Transverse colon (tissue), 4 donors: ENCODE results near the gene RSRC1. TPM values are rescaled to one million over a fixed set of nuclear protein-coding genes. Genes with fewer than 3 reads are reported as not detected.

ENCODE experiments used
- DNase-seq: peaks from one replicate; pipeline ENCODE4 v3.0.0-alpha.2; 2019
- H3K27ac ChIP-seq, 4 donors: fragments of 200-600 bp; sonication (generic); 2 replicates each; pipeline ENCODE4 v1.5.1; 2016 to 2018; ENCODE audit warnings: inconsistent platforms in 4 of 4
- H3K27me3 ChIP-seq: fragments of 200-600 bp; sonication (generic); 2 replicates; pipeline ENCODE4 v1.5.1; 2017; ENCODE audit warnings: inconsistent platforms
- H3K36me3 ChIP-seq, 4 donors: fragments of 200-600 bp; sonication (generic); 2 replicates each; pipeline ENCODE4 v1.5.1; 2017 to 2019; ENCODE audit warnings: inconsistent platforms in 4 of 4
- H3K4me1 ChIP-seq, 4 donors: fragments of 200-600 bp; sonication (generic); 2 replicates each; pipeline ENCODE4 v1.5.1; 2017 to 2020; ENCODE audit warnings: inconsistent platforms in 4 of 4
- H3K4me3 ChIP-seq, 4 donors: fragments of 200-600 bp; sonication (generic); 1 replicate in 1 of 4; 2 replicates in 3 of 4; pipeline versions ENCODE4 v1.5.1 to v1.6.1; 2017 to 2019; ENCODE audit warnings: inconsistent platforms in 4 of 4
- H3K9me3 ChIP-seq, 2 donors: fragments of 200-600 bp; sonication (generic); 2 replicates each; pipeline ENCODE4 v1.5.1; 2017 to 2019; ENCODE audit warnings: inconsistent platforms in 2 of 2
- EP300 ChIP-seq: sonication (generic); formaldehyde crosslinking; IDR thresholded peaks from one replicate; pipeline ENCODE4 v1.6.1; 2017; ENCODE audit warnings: antibody characterized with exemption, low read depth
- POLR2A ChIP-seq: fragments of 450-650 bp; IDR thresholded peaks from one replicate; pipeline ENCODE4 v1.6.1; 2016; ENCODE audit warnings: antibody characterized with exemption, mild to moderate bottlenecking, moderate library complexity
- POLR2AphosphoS5 ChIP-seq, 3 donors: sonication (generic); formaldehyde crosslinking; IDR thresholded peaks; one replicate each; pipeline ENCODE4 v1.6.1; 2016; ENCODE audit warnings: antibody characterized with exemption in 3 of 3
- WGBS, 2 donors: methylation state at CpG; one replicate each; pipeline ENCODE4 v1.1.5; 2018; ENCODE audit warnings: low coverage in 1 of 2; 5-methylcytosine and 5-hydroxymethylcytosine counted together
- in situ Hi-C, 4 donors: fragments of 200-750 bp; cut with MboI; loops; one replicate each; pipeline versions ENCODE4 v1.15.0 to v1.15.1; 2017; ENCODE audit warnings: low sequenced_read_pairs in 3 of 4, low pct_ligation_motif_present in 1 of 4, low pct_unique_long_range_greater_than_20kb in 1 of 4
- intact Hi-C: fragments of 100-400 bp; cut with DNase I; formaldehyde crosslinking; loops from one replicate; pipeline ENCODE4 v1.15.1; 2023; ENCODE audit warnings: low total_unique reads
- total RNA-seq, 4 donors: library from RNA; depleted of rRNA; stranded (reverse); fragments of >200 nt; gene quantifications; one replicate each; pipeline ENCODE4 v1.1.0, GENCODE V29; 2016
- TF ChIP-seq, protein P1 (sequence below), 5 experiments: fragments of 200-600 bp in 3 of 5; fragments of 450-650 bp in 2 of 5; sonication (generic) in 3 of 5; IDR thresholded peaks; 1 replicate in 2 of 5; 2 replicates in 3 of 5; pipeline ENCODE4 v1.5.1; 2016 to 2017; ENCODE audit warnings: antibody characterized with exemption in 5 of 5, inconsistent platforms in 3 of 5, mild to moderate bottlenecking in 2 of 5, moderate library complexity in 1 of 5

RSRC1 gene
- total RNA-seq, 4 donors from 2014 or later = 5.6 to 65.1 (median 37.1) TPM

GRCh38 chr3:158552124-158552523, 442.2 kb downstream of the RSRC1 start:
- Histone ChIP-seq H3K9me3 (no peaks in the 10 kb centered on the region), H3K36me3 (no peaks in the 10 kb centered on the region), H3K4me3 (no peak overlapping the region), H3K4me1 (no peaks in the 10 kb centered on the region), H3K27ac (no peak overlapping the region), H3K27me3 (no peaks in the 10 kb centered on the region)
- no peak for TF ChIP-seq POLR2AphosphoS5 (IDR thresholded peaks at IDR 0.05)
- TF ChIP-seq EP300 = no peak
- TF ChIP-seq POLR2A = no peak
- TF ChIP-seq, protein P1, sequence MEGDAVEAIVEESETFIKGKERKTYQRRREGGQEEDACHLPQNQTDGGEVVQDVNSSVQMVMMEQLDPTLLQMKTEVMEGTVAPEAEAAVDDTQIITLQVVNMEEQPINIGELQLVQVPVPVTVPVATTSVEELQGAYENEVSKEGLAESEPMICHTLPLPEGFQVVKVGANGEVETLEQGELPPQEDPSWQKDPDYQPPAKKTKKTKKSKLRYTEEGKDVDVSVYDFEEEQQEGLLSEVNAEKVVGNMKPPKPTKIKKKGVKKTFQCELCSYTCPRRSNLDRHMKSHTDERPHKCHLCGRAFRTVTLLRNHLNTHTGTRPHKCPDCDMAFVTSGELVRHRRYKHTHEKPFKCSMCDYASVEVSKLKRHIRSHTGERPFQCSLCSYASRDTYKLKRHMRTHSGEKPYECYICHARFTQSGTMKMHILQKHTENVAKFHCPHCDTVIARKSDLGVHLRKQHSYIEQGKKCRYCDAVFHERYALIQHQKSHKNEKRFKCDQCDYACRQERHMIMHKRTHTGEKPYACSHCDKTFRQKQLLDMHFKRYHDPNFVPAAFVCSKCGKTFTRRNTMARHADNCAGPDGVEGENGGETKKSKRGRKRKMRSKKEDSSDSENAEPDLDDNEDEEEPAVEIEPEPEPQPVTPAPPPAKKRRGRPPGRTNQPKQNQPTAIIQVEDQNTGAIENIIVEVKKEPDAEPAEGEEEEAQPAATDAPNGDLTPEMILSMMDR (IDR thresholded peaks at IDR 0.05) = no peak
- 79 to 93% methylated on average over 2 of the region's 2 CpGs for WGBS, 2 donors
- no peak for DNase-seq
- in situ Hi-C loops = no loop called here
- intact Hi-C loops = no loop called here

DNA sequence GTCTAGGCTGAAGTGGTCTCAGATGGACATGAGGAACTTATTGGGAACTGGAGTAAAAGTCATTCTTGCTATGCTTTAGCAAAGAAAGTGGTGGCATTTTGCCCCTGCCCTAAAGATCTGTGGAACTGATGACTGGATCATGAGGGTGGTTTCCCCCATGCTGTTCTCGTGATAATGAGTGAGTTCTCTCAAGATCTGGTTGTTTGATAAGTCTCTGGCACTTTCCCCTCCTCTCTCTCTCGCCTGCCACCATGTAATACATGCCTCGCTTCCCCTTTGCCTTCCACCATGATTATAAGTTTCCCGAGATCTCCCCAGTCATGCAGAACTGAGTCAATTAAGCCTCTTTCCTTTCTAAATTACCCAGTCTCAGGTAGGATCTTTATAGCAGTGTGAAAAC, 449.6 kb downstream of the RSRC1 start:
- 75 to 81% methylated on average over 4 of the region's 4 CpGs for WGBS, 2 donors
- DNase-seq = no peak
- no peak for TF ChIP-seq POLR2AphosphoS5 (IDR thresholded peaks at IDR 0.05)
- TF ChIP-seq, protein P1 (IDR thresholded peaks at IDR 0.05) = no peak
- TF ChIP-seq POLR2A = no peak
- no peak for TF ChIP-seq EP300
- in situ Hi-C loops (no loop called here), intact Hi-C loops (no loop called here)
- no peaks in the 10 kb centered on the region for H3K9me3 ChIP-seq
- no peak overlapping the region for H3K4me3 ChIP-seq
- H3K27me3 ChIP-seq = no peaks in the 10 kb centered on the region
- no peaks in the 10 kb centered on the region for H3K36me3 ChIP-seq
- no peak overlapping the region for H3K27ac ChIP-seq
- no peaks in the 10 kb centered on the region for H3K4me1 ChIP-seq

GRCh38 chr3:158560979-158561378, 451.1 kb downstream of the RSRC1 start:
- intact Hi-C loops (no loop called here), in situ Hi-C loops (no loop called here)
- Histone ChIP-seq H3K9me3 (no peaks in the 10 kb centered on the region), H3K27me3 (no peaks in the 10 kb centered on the region), H3K36me3 (no peaks in the 10 kb centered on the region), H3K4me3 (no peak overlapping the region), H3K4me1 (no peaks in the 10 kb centered on the region), H3K27ac (no peak overlapping the region)
- DNase-seq = no peak
- no peak for TF ChIP-seq POLR2A
- no peak for TF ChIP-seq POLR2AphosphoS5 (IDR thresholded peaks at IDR 0.05)
- TF ChIP-seq, protein P1 (IDR thresholded peaks at IDR 0.05) = no peak
- TF ChIP-seq EP300 = no peak
- WGBS, 2 donors = 97% methylated on average over 1 of the region's 1 CpG; no CpG with 5 or more reads in 1 of the 2 donors

DNA sequence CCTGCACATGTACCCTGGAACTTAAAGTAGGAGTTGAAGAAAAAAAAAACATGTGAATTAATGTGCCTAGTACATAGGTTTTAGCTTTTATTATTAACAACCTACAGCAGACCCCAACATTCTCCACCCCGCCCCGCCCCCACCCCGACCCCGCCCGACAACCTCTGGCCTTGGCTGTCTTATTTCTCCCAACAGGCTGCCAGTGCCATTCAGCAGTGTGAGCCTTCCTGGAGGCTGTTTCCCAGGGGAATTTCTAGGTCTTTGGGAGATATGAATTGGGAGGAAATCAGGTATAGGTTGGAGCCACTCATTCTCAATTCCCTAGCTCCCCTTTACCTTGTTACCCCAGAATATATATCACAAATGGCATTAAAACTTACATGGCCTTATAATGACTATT, 452.8 kb downstream of the RSRC1 start:
- in situ Hi-C loops = no loop called here

More for the DNA sequence above, 452.8 kb downstream of the RSRC1 start:
- Histone ChIP-seq H3K27ac (no peak overlapping the region), H3K9me3 (no peaks in the 10 kb centered on the region), H3K4me3 (no peak overlapping the region), H3K4me1 (no peaks in the 10 kb centered on the region), H3K27me3 (no peaks in the 10 kb centered on the region), H3K36me3 (no peaks in the 10 kb centered on the region)
- WGBS, 2 donors = 85% methylated on average over 5 of the region's 5 CpGs; no CpG with 5 or more reads in 1 of the 2 donors
- TF ChIP-seq POLR2AphosphoS5 (IDR thresholded peaks at IDR 0.05) = no peak
- TF ChIP-seq, protein P1 (IDR thresholded peaks at IDR 0.05) = no peak
- no peak for TF ChIP-seq EP300
- TF ChIP-seq POLR2A = no peak
- intact Hi-C loops = no loop called here
- no peak for DNase-seq
